CD4-positive, alpha-beta T cell treated with Interleukin-17A for 1 hour (primary cell): Measurements from ENCODE around the gene PEX5L.
"Not testable (repeated sequence)": the region's sequence is repeated elsewhere in the genome, so short reads cannot be mapped to it uniquely, and the experiment has no call there.

Experiments used
- DNase-seq: peaks from one replicate; pipeline ENCODE4 v3.0.0-alpha.2; 2020

PEX5L gene

GRCh38 chr3:180036671-180037455, at the start of gene PEX5L:
TSS of gene PEX5L (minus strand) at chr3:180036937. CDS start at chr3:180036599, 338 bp downstream.
- no peak for DNase-seq

GRCh38 chr3:180085122-180085710, 48.5 kb upstream of the PEX5L start:
- no peak for DNase-seq

GRCh38 chr3:180082699-180083098, 46.0 kb upstream of the PEX5L start:
- no peak for DNase-seq

GRCh38 chr3:180078592-180078991, 41.9 kb upstream of the PEX5L start:
- DNase-seq: no peak

- DNase-seq: no peak
These were observed 36.8 kb upstream of the PEX5L start for GRCh38 chr3:180073561-180073960.

GRCh38 chr3:180072786-180073185, 36.0 kb upstream of the PEX5L start:
- DNase-seq: no peak

GRCh38 chr3:180070925-180071324, 34.2 kb upstream of the PEX5L start:
- DNase-seq: no peak

GRCh38 chr3:180068023-180068422, 31.3 kb upstream of the PEX5L start:
- DNase-seq: no peak

- no peak for DNase-seq
These were observed 29.9 kb upstream of the PEX5L start for GRCh38 chr3:180066598-180066997.

- DNase-seq: no peak
These were observed 27.0 kb upstream of the PEX5L start for GRCh38 chr3:180063783-180064182.

GRCh38 chr3:180062771-180063170, 26.0 kb upstream of the PEX5L start:
- no peak for DNase-seq

GRCh38 chr3:180059356-180059755, 22.6 kb upstream of the PEX5L start:
- no peak for DNase-seq

GRCh38 chr3:180058238-180058637, 21.5 kb upstream of the PEX5L start:
- no peak for DNase-seq

- DNase-seq: not testable (repeated sequence)
These were observed 18.9 kb upstream of the PEX5L start for GRCh38 chr3:180055656-180056055.

- DNase-seq: no peak
These were observed 12.7 kb upstream of the PEX5L start for GRCh38 chr3:180049391-180049790.

GRCh38 chr3:180048840-180049239, 12.1 kb upstream of the PEX5L start:
- DNase-seq: no peak

- DNase-seq: no peak
These were observed 11.4 kb upstream of the PEX5L start for GRCh38 chr3:180048103-180048502.

GRCh38 chr3:180040966-180041365, 4.2 kb upstream of the PEX5L start:
- no peak for DNase-seq

GRCh38 chr3:180036092-180036670, 556 bp downstream of the PEX5L start:
- DNase-seq: no peak

- no peak for DNase-seq
These were observed 9.7 kb downstream of the PEX5L start for GRCh38 chr3:180026997-180027396.

- DNase-seq: no peak
These were observed 18.2 kb downstream of the PEX5L start for GRCh38 chr3:180018543-180018942.

- DNase-seq: no peak
These were observed 18.9 kb downstream of the PEX5L start for GRCh38 chr3:180017846-180018245.

GRCh38 chr3:180011927-180012326, 24.8 kb downstream of the PEX5L start:
- no peak for DNase-seq

- not testable (repeated sequence) for DNase-seq
These were observed 28.4 kb downstream of the PEX5L start for GRCh38 chr3:180008318-180008717.
